Neural crest cell (in vitro differentiated cells): ENCODE results near the gene HYAL3. TPM values are rescaled to one million over a fixed set of nuclear protein-coding genes. Genes with fewer than 3 reads are reported as not detected.

Experiments used
- DNase-seq: peaks from one replicate; pipeline ENCODE4 v3.0.0; 2021; ENCODE audit warnings: low read depth, mixed read lengths, low spot score
- H3K27ac Mint-ChIP-seq: one replicate; pipeline ENCODE4 v1.8.0; 2021; ENCODE audit warnings: mild to moderate bottlenecking, mixed read lengths; ENCODE audit not compliant: unreplicated experiment
- H3K27me3 Mint-ChIP-seq: 2 replicates; pipeline ENCODE4 v1.8.0; 2021; ENCODE audit warnings: low read depth, mild to moderate bottlenecking, mixed read lengths
- H3K36me3 Mint-ChIP-seq: 2 replicates; pipeline ENCODE4 v1.8.0; 2021; ENCODE audit warnings: low read depth, mild to moderate bottlenecking, mixed read lengths
- H3K4me1 Mint-ChIP-seq: 2 replicates; pipeline ENCODE4 v1.8.0; 2021; ENCODE audit warnings: mixed read lengths
- H3K4me3 Mint-ChIP-seq: one replicate; pipeline ENCODE4 v1.8.0; 2021; ENCODE audit warnings: mild to moderate bottlenecking, mixed read lengths
- H3K9me3 Mint-ChIP-seq: 2 replicates; pipeline ENCODE4 v1.8.0; 2021; ENCODE audit warnings: mixed read lengths
- CTCF ChIP-seq: fragments of 200-600 bp; sonication (generic); conservative IDR thresholded peaks from 2 replicates; pipeline ENCODE4 v1.5.0; 2021; ENCODE audit warnings: antibody characterized with exemption, mild to moderate bottlenecking
- total RNA-seq: library from RNA; stranded (reverse); gene quantifications from 2 replicates; pipeline ENCODE4 v1.2.1, GENCODE V29; 2021

The HYAL3 gene
- total RNA-seq, 1 donor from 2014 or later, result 4.4 TPM

- TF ChIP-seq CTCF, result no peak
- Mint-ChIP-seq H3K27me3 (no peaks in the 10 kb centered on the region), H3K27ac (peak overlapping the region; percentile 71)
These were observed 56.2 kb downstream of the HYAL3 start for GRCh38 chr3:50242851-50243542.

More at GRCh38 chr3:50242851-50243542, 56.2 kb downstream of the HYAL3 start:
- Mint-ChIP-seq H3K4me1 (peaks cover 78% of the 10 kb centered on the region), H3K9me3 (no peaks in the 10 kb centered on the region), H3K36me3 (no peaks in the 10 kb centered on the region), H3K4me3 (peak overlapping the region; percentile 68)
- no peak for DNase-seq

Other genes with a start within 250 kb of the HYAL3 start
- 193 and 213 TPM in 2 replicates for gene RBM5, start 210.5 kb downstream of the HYAL3 start, total RNA-seq
- 4.2 and 5.8 TPM in 2 replicates for gene SEMA3F, start 144.1 kb downstream of the HYAL3 start, total RNA-seq
- not detected in 2 replicates for gene GNAT1, start 107.8 kb downstream of the HYAL3 start, total RNA-seq
- gene SLC38A3, start 94.1 kb downstream of the HYAL3 start, total RNA-seq, result 1.8 and 2.7 TPM in 2 replicates
- gene GNAI2, start 63.2 kb downstream of the HYAL3 start, total RNA-seq, result 176 and 190 TPM in 2 replicates
- gene SEMA3B, start 30.3 kb downstream of the HYAL3 start, total RNA-seq, result 2.3 and 2.9 TPM in 2 replicates
- gene LSMEM2, start 20.3 kb downstream of the HYAL3 start, total RNA-seq, result not detected in 2 replicates
- gene IFRD2, start 7.0 kb downstream of the HYAL3 start, total RNA-seq, result 69.2 and 77.1 TPM in 2 replicates
- gene NAA80, start within 50 bp of the HYAL3 start, total RNA-seq, result 9.7 and 10.7 TPM in 2 replicates
- gene HYAL1, start 4.2 kb upstream of the HYAL3 start, total RNA-seq, result 2.0 and 2.5 TPM in 2 replicates
- gene HYAL2, start 23.3 kb upstream of the HYAL3 start, total RNA-seq, result 73.0 and 78.0 TPM in 2 replicates
- gene TUSC2, start 28.8 kb upstream of the HYAL3 start, total RNA-seq, result 35.0 and 35.5 TPM in 2 replicates
- gene RASSF1, start 41.4 kb upstream of the HYAL3 start, total RNA-seq, result 15.1 and 16.8 TPM in 2 replicates
- gene ZMYND10, start 46.3 kb upstream of the HYAL3 start, total RNA-seq, result 2.3 and 2.5 TPM in 2 replicates
- gene NPRL2, start 51.4 kb upstream of the HYAL3 start, total RNA-seq, result 29.7 and 30.6 TPM in 2 replicates
- 11.7 and 12.8 TPM in 2 replicates for gene CYB561D2, start 51.5 kb upstream of the HYAL3 start, total RNA-seq
- gene TMEM115, start 60.1 kb upstream of the HYAL3 start, total RNA-seq, result 37.8 and 39.2 TPM in 2 replicates
- 8.7 and 9.3 TPM in 2 replicates for gene CACNA2D2, start 204.2 kb upstream of the HYAL3 start, total RNA-seq